K562 (cell line): ENCODE data around the gene PRRC2C. TPM values are rescaled to one million over a fixed set of nuclear protein-coding genes. Genes with fewer than 3 reads are reported as not detected.

Source experiments
- ATF3 ChIP-seq, 2 experiments: fragments of 450-650 bp in 1 of 2; sonication (generic) in 1 of 2; formaldehyde crosslinking in 1 of 2; IDR thresholded peaks in 1 of 2; conservative IDR thresholded peaks in 1 of 2; 2 replicates each; pipeline versions ENCODE4 v1.6.1 to v1.8.1; 2016 to 2023; ENCODE audit warnings: mild to moderate bottlenecking in 2 of 2, moderate library complexity in 2 of 2, inconsistent platforms in 1 of 2, missing genetic modification reagents in 1 of 2
- BRF1 ChIP-seq: IDR thresholded peaks from 3 replicates; pipeline ENCODE4 v1.6.1; 2011; ENCODE audit warnings: borderline replicate concordance, mild to moderate bottlenecking; ENCODE audit not compliant: insufficient read length; ENCODE audit errors: extremely low read depth
- CXXC5 ChIP-seq: fragments of 250-450 bp; sonication (Bioruptor Pico); IDR thresholded peaks from 2 replicates; pipeline ENCODE4 v1.8.0; 2022; ENCODE audit warnings: inconsistent platforms, mild to moderate bottlenecking, moderate library complexity
- E2F4 ChIP-seq: sonication (generic); formaldehyde crosslinking; IDR thresholded peaks from 2 replicates; pipeline ENCODE4 v1.8.0; 2022; ENCODE audit warnings: mild to moderate bottlenecking, low read depth, missing genetic modification reagents
- E2F6 ChIP-seq, 2 experiments: IDR thresholded peaks; 2 replicates each; pipeline ENCODE4 v1.6.1; 2011; ENCODE audit warnings: borderline replicate concordance in 1 of 2, control low read depth in 1 of 2, low read depth in 1 of 2, low read length in 1 of 2, mild to moderate bottlenecking in 1 of 2, mixed read lengths in 1 of 2, moderate library complexity in 1 of 2; ENCODE audit not compliant: insufficient read depth in 1 of 2, insufficient read length in 1 of 2, poor library complexity in 1 of 2, severe bottlenecking in 1 of 2; ENCODE audit errors: extremely low read depth in 1 of 2
- EWSR1 ChIP-seq: fragments of 450-650 bp; IDR thresholded peaks from 2 replicates; pipeline ENCODE4 v1.6.1; 2018; ENCODE audit warnings: borderline replicate concordance, mild to moderate bottlenecking, low read depth, moderate library complexity; ENCODE audit not compliant: partially characterized antibody
- FOSL1 ChIP-seq: fragments of 200-800 bp; sonication (Bioruptor generic); conservative IDR thresholded peaks from 2 replicates; pipeline ENCODE4 v1.6.1; 2016; ENCODE audit warnings: missing genetic modification characterization, missing compliant biosample characterization
- GATAD2A ChIP-seq: fragments of 450-650 bp; IDR thresholded peaks from 2 replicates; pipeline ENCODE4 v1.6.1; 2017
- NFXL1 ChIP-seq: fragments of 450-650 bp; formaldehyde crosslinking; IDR thresholded peaks from 2 replicates; pipeline ENCODE4 v1.4.0; 2021; ENCODE audit warnings: mild to moderate bottlenecking
- NR2F6 ChIP-seq: fragments of 450-650 bp; formaldehyde crosslinking; IDR thresholded peaks from 2 replicates; pipeline ENCODE4 v1.4.0; 2020; ENCODE audit warnings: mild to moderate bottlenecking
- OTX1 ChIP-seq: fragments of 450-650 bp; formaldehyde crosslinking; IDR thresholded peaks from 2 replicates; pipeline ENCODE4 v1.4.0; 2022; ENCODE audit warnings: mild to moderate bottlenecking
- PML ChIP-seq: IDR thresholded peaks from 2 replicates; pipeline ENCODE4 v1.6.1; 2012; ENCODE audit warnings: low read length, inconsistent platforms
- TCF15 ChIP-seq: fragments of 250-450 bp; sonication (Bioruptor Pico); IDR thresholded peaks from 2 replicates; pipeline ENCODE4 v1.8.0; 2022; ENCODE audit warnings: moderate library complexity, mild to moderate bottlenecking, inconsistent platforms
- TFE3 ChIP-seq: fragments of 450-650 bp; formaldehyde crosslinking; IDR thresholded peaks from 2 replicates; pipeline ENCODE4 v1.4.0; 2020; ENCODE audit warnings: mild to moderate bottlenecking, mixed read lengths
- USF2 ChIP-seq: sonication (generic); formaldehyde crosslinking; IDR thresholded peaks from 2 replicates; pipeline ENCODE4 v1.5.0; 2020; ENCODE audit warnings: missing genetic modification reagents
- ZNF395 ChIP-seq: fragments of 200-800 bp; sonication (Bioruptor generic); IDR thresholded peaks from 2 replicates; pipeline ENCODE4 v1.6.1; 2017; ENCODE audit warnings: missing genetic modification characterization, missing compliant biosample characterization
- ZNF57 ChIP-seq: fragments of 450-650 bp; formaldehyde crosslinking; IDR thresholded peaks from 2 replicates; pipeline ENCODE4 v1.4.0; 2020; ENCODE audit warnings: mild to moderate bottlenecking, moderate library complexity
- ZNF79 ChIP-seq: fragments of 250-450 bp; sonication (Bioruptor Pico); IDR thresholded peaks from 2 replicates; pipeline ENCODE4 v1.4.0; 2020; ENCODE audit warnings: low read depth, mild to moderate bottlenecking, moderate library complexity
- polyA plus RNA-seq, 8 experiments: library from polyadenylated mRNA; depleted of rRNA in 4 of 8; stranded (reverse) in 5 of 8; unstranded in 3 of 8; fragments of >200 nt; fragmentation: Nextera tagmentation in 2 of 8; fragmentation: Illumina TruSeq in 1 of 8; extraction: Ambion mirVana in 2 of 8; extraction: Trizol in 1 of 8; gene quantifications; 2 replicates each; pipeline versions ENCODE4 v1.2.1 to v1.2.3, GENCODE V29; 2011 to 2014; ENCODE audit warnings: inconsistent platforms in 1 of 8, missing spikeins in 1 of 8
- total RNA-seq, 7 experiments: library from RNA; depleted of rRNA in 6 of 7; stranded (reverse); fragments of >200 nt in 6 of 7; fragmentation: Illumina TruSeq in 2 of 7; extraction: Trizol in 2 of 7; gene quantifications; 2 replicates each; pipeline versions ENCODE4 v1.2.1 to v1.2.3, GENCODE V29; 2011 to 2021; ENCODE audit warnings: low replicate concordance in 1 of 7

Gene PRRC2C
- total and polyA plus RNA-seq, 9 of the 15 experiments (the other 6 are each of a cell fraction or from before 2014, with no cell fraction given) = 61.9 to 237 (median 105) TPM

- TF ChIP-seq USF2 (CRISPR knock-in tag) (peak; percentile 99), BRF1 (no peak), TCF15 (no peak), CXXC5 (CRISPR knock-in tag) (peak; percentile 98), E2F4 (CRISPR knock-in tag) (peak; percentile 30; the same call in 1 of the 2 replicates), ZNF79 (CRISPR knock-in tag) (no peak), PML (peak; percentile 84; the same call in 1 of the 2 replicates), ZNF395 (CRISPR knock-in tag) (peak; percentile 68; the same call in 1 of the 2 replicates), ATF3 (IDR thresholded peaks at IDR 0.05) (peak; percentile 51; the same call in 1 of the 2 replicates), ATF3 (CRISPR knock-in tag; conservative IDR thresholded peaks at IDR 0.05) (peak; percentile 6; the same call in 1 of the 2 replicates), NR2F6 (CRISPR knock-in tag) (no peak), NFXL1 (CRISPR knock-in tag) (no peak), OTX1 (CRISPR knock-in tag) (no peak), E2F6 (IDR thresholded peaks at IDR 0.05; ENCODE audit: borderline replicate concordance in 1 of 2, extremely low read depth in 1 of 2, insufficient read depth in 1 of 2, insufficient read length in 1 of 2, low read depth in 1 of 2, low read length in 1 of 2, poor library complexity in 1 of 2, severe bottlenecking in 1 of 2) (peak; percentile 59 to 92), FOSL1 (tag) (peak; percentile 47), TFE3 (CRISPR knock-in tag) (peak; percentile 82), ZNF57 (CRISPR knock-in tag) (0 out of 2 replicates have a peak, but pooled peaks have one; percentile 12), EWSR1 (no peak), GATAD2A (peak; percentile 64; the same call in 1 of the 2 replicates)
Observed at GRCh38 chr1:171485375-171486047, at the start of gene PRRC2C (continued).
